NCI-H446 treated with DMSO at 0.1 percent for 48 hours (cell line): Measurements from ENCODE around the gene UNC79.

Experiments
- DNase-seq: peaks from one replicate; lab custom pipeline; 2025; lab: John Stamatoyannopoulos, UW

Gene UNC79

GRCh38 chr14:93708800-93709199 lies 278.1 kb downstream of the UNC79 start:
- no peak for DNase-seq

GRCh38 chr14:93709249-93709648 lies 278.5 kb downstream of the UNC79 start:
- DNase-seq = no peak

DNA sequence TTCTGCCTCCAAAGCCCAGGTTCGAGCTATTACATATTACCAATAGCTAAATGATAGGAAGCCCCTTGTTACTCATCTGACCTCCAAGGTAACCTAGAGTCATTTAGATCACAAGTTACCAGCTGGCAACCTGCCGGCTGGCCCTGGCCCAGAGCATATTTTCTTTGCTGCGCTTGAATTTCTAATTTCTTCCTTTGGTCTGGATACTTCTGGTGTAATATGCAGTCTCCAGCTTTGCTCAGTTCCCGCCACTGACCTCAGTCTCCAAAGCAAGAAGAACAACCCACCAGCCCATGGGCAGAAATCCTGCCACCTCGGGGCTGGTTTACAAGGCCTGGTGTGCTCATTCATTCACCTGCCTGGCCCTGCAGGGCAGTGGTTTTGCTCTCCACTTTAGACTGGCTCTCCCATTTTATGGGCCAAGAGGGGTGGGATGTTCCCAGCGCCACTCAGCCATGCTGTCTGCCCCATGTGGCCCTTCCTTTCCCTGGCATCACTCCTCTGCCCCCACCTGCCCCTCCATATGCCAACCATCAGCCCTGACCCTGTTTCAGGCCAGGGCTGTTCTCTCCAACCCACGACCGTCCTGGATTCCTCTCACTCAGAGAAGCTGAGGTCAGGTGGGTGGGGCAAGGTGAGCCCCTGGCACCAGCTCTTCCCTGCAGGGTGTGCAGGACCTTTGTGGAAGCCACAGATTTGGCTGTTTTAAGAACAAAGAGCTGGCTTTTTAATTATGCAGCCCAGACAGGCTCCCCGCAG lies 281.5 kb downstream of the UNC79 start:
- no peak for DNase-seq

DNA sequence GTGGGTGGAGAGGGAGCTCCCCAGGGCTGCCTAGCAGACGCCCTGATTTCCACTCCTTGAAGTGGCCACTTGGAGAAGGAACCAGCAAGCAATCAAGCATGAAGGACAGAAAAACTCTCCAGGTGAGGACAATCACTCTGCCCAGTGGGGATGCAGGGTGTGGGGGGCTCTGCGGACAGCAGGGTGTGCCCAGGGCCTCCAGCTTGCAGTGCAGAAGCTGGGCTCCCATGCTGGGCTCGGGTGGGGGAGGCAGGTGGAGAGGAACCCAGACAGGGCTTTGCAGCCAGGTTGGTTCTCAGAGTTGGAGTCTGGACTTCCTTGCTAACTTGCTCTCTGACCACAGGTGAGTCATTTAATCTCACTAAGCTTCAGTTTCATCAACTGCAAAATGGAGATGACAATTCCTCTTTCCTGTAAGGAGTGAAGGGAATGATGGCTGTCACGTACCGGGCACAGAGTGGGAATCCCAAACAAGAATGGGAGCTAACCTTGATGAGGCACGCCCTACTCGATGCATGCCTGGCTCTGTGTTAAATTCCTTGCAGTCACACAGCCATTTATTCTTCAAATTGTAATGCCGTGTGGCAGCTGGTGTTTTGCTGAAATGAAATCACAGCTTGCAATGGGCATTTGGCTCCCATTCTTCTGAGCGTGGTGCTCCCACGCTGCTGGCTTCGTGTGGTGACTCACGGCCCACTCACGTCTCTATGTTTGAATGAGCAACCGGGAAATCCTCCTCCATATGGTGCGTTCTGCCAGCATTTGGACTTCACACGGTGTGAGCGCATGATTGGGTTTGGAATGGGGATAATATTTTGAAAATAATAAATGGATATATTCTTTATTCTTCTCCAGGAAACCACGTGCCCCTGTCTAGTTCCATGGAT lies 282.3 kb downstream of the UNC79 start:
- DNase-seq = peak; percentile 49

GRCh38 chr14:93713726-93714405 lies 283.1 kb downstream of the UNC79 start:
- no peak for DNase-seq

DNA sequence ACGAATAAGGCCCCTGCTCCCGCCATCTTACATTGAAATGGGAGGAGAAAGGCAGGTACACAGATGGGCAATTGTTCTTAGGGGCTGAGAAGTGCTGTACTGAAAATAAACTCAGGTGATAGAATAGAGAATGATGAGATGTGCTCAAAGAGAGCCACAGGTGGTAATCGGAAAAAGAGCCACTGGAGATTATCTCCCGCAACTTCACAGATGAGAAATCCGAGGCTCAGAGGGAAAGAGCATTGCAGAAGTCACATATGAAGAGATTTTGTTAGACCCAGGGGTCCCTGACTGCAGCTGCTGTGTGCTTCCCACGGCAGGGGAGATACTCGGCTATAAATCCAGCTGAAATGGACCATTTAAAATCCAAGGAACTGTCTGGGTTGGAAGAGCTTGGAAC lies 283.9 kb downstream of the UNC79 start:
- DNase-seq = no peak

GRCh38 chr14:93715279-93715927 lies 284.7 kb downstream of the UNC79 start:
- no peak for DNase-seq

- no peak for DNase-seq
These were observed 285.4 kb downstream of the UNC79 start for GRCh38 chr14:93716002-93716745.

DNA sequence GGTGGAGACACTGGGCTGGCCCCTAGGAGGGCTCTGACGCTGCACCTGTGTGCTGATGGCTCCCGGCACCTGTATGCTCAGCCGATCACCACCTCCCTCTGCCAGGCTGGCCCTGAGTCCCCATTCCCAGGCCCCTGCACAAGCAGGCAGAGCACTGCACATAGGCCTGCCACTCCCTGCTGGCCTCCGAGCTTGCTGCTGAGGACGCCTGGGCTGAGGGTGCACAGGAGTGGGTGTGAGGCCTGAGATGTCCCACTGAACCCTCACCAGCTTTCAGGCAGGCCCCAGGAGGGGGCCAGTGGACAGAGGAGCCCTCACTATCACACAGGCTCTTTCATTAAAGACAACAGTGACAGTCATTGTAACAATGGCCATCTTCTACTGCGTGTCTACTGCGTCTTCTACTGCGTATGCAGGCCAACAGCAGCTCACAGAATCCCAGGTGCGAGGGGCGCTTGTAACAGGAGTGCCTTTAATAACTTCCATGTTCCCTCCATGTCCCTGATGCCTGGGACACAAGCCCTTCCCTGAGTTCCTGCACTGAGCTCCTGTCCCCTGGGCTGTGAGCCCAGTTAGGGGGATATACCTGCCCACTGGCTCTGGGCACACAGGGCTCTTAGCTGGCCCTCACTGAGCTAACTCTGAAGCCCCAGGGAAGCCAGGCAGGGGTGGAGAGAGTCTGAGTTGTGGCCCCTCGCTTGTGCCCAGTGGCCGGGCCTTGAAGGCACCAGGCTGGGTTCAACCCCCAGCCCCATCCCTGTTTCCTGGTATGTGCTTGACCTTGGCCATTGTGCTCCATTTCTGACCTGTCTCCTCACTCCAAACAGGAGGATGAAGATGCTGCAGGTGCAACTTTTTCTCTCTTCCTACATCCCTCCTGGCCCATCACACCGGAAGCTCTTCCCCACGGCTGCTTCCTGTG lies 286.3 kb downstream of the UNC79 start:
- no peak for DNase-seq

- DNase-seq = no peak
These were observed 287.1 kb downstream of the UNC79 start for GRCh38 chr14:93717668-93718320.

DNA sequence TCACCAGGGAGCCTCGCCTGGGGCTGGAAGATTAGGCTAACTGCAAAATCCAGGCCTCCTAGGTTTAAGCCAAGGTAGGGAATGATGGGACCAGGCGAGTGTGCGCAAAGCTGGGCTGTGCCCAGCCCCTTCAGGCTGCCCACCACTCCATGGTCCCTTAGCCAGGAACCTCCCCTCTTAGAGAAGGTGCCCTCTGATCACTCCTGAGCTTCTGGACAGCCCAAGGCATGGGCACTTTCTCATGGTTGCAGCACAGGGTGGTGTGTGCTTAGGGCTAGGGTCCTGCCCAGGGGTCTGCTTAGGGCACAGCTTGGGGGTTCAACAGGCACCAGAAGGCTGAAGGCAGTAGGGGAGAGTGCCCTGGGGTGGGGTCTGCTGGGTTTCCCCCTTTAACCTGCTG lies 288.5 kb downstream of the UNC79 start:
- no peak for DNase-seq

- DNase-seq = no peak
These were observed 289.5 kb downstream of the UNC79 start for GRCh38 chr14:93720076-93720815.

GRCh38 chr14:93720981-93721483 lies 290.3 kb downstream of the UNC79 start:
- DNase-seq = no peak

- DNase-seq = no peak
These were observed 292.3 kb downstream of the UNC79 start for GRCh38 chr14:93723001-93723400.

- no peak for DNase-seq
These were observed 294.4 kb downstream of the UNC79 start for GRCh38 chr14:93725002-93725582.

GRCh38 chr14:93725993-93726392 lies 295.3 kb downstream of the UNC79 start:
- no peak for DNase-seq

- no peak for DNase-seq
These were observed 296.5 kb downstream of the UNC79 start for GRCh38 chr14:93727039-93727740.
